Fibroblast of lung (primary cell): ENCODE data around the gene CALY.

ENCODE experiments used
- CTCF ChIP-seq, 2 donors: IDR thresholded peaks in 1 of 2; conservative IDR thresholded peaks in 1 of 2; 1 replicate in 1 of 2; 2 replicates in 1 of 2; pipeline ENCODE4 v1.5.1; 2011 to 2012; ENCODE audit warnings: low read length in 2 of 2, control low read depth in 1 of 2, inconsistent platforms in 1 of 2, low read depth in 1 of 2, mild to moderate bottlenecking in 1 of 2
- EZH2 ChIP-seq: IDR thresholded peaks from 2 replicates; pipeline ENCODE4 v1.5.1; 2012; ENCODE audit warnings: low read length, control low read depth, mild to moderate bottlenecking; ENCODE audit errors: missing control alignments

DNA sequence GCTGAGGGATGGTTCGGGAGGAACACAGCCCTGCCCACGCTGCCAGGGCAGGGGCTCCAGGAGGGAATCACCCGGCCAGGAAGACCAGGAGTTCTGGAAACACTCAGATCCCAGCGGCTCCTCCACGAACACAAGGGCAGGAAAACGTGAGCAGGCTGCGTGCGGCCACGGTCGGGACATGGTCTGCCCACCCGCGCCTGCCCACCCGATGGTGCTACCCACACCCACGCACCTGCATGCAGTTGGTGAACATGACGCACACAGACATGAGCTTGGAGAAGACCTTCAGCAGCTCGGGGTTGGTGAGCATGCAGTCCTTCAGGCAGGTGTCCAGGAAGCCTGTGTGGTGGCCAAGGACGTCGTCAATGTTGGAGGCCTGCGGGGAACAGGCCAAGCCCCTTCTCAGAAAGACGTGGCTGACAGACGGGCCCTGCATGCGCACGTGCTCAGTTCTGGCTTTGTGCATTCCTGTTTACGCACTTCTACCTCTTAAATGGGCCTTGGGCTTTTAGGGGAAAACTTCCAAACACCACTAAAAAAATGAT, 53.8 kb downstream of the CALY start:
- TF ChIP-seq CTCF (conservative IDR thresholded peaks at IDR 0.05 in 1 of 2, IDR thresholded peaks at IDR 0.05 in 1 of 2; ENCODE audit: low read depth in 1 of 2, low read length in 2 of 2) (no peak), EZH2 (no peak)
